Breast epithelium (tissue), 4 donors: ENCODE results near the gene SS18L1. TPM values are rescaled to one million over a fixed set of nuclear protein-coding genes. Genes with fewer than 3 reads are reported as not detected.

Experiments
- DNase-seq, 2 donors: peaks; one replicate each; pipeline ENCODE4 v3.0.0-alpha.2; 2019; ENCODE audit warnings: low spot score in 2 of 2
- H3K27ac ChIP-seq, 2 donors: fragments of 200-600 bp; sonication (generic) in 1 of 2; one replicate each; pipeline ENCODE4 v1.5.1; 2016 to 2019; ENCODE audit warnings: mild to moderate bottlenecking in 1 of 2
- H3K27me3 ChIP-seq, 2 donors: fragments of 200-600 bp; sonication (generic) in 1 of 2; one replicate each; pipeline versions ENCODE4 v1.5.1 to v1.6.0; 2017 to 2019; ENCODE audit warnings: control low read depth in 1 of 2, mild to moderate bottlenecking in 1 of 2
- H3K36me3 ChIP-seq: fragments of 200-600 bp; one replicate; pipeline ENCODE4 v1.5.1; 2019
- H3K4me1 ChIP-seq, 2 donors: fragments of 200-600 bp; sonication (generic); one replicate each; pipeline ENCODE4 v1.5.1; 2016 to 2019; ENCODE audit warnings: control low read depth in 1 of 2
- H3K4me3 ChIP-seq, 3 donors: fragments of 200-600 bp; sonication (generic); 1 replicate in 2 of 3; 2 replicates in 1 of 3; pipeline ENCODE4 v1.5.1; 2016 to 2019; ENCODE audit warnings: mild to moderate bottlenecking in 3 of 3, moderate library complexity in 2 of 3
- H3K9me3 ChIP-seq, 2 donors: fragments of 200-600 bp; sonication (generic) in 1 of 2; one replicate each; pipeline ENCODE4 v1.5.1; 2016 to 2019; ENCODE audit warnings: control low read depth in 1 of 2
- CTCF ChIP-seq, 3 donors: fragments of 450-650 bp; IDR thresholded peaks; one replicate each; pipeline ENCODE4 v1.5.1; 2016 to 2017; ENCODE audit warnings: antibody characterized with exemption in 3 of 3, mild to moderate bottlenecking in 3 of 3, moderate library complexity in 3 of 3
- POLR2A ChIP-seq: fragments of 450-650 bp; IDR thresholded peaks from one replicate; pipeline ENCODE4 v1.6.1; 2016; ENCODE audit warnings: antibody characterized with exemption, mild to moderate bottlenecking, moderate library complexity
- POLR2AphosphoS5 ChIP-seq, 3 donors: sonication (generic); formaldehyde crosslinking; IDR thresholded peaks; one replicate each; pipeline ENCODE4 v1.6.1; 2017; ENCODE audit warnings: antibody characterized with exemption in 3 of 3
- intact Hi-C: fragments of 100-400 bp; cut with DNase I; formaldehyde crosslinking; loops from one replicate; pipeline ENCODE4 v1.15.1; 2023; ENCODE audit warnings: low total_unique reads
- total RNA-seq, 3 donors: library from RNA; depleted of rRNA; stranded (reverse); fragments of >200 nt; gene quantifications; one replicate each; pipeline ENCODE4 v1.1.0, GENCODE V29; 2016

SS18L1 gene
- total RNA-seq, 3 donors from 2014 or later = 12.5 to 18.4 (median 14.4) TPM

- TF ChIP-seq CTCF (IDR thresholded peaks at IDR 0.05) = no peak
- no peak for TF ChIP-seq POLR2AphosphoS5 (IDR thresholded peaks at IDR 0.05)
- no peak for TF ChIP-seq POLR2A
- no peaks in the 10 kb centered on the region for H3K4me1 ChIP-seq
- H3K27ac ChIP-seq = no peak overlapping the region
- intact Hi-C loops = no loop called here
- no peak overlapping the region for H3K4me3 ChIP-seq
- H3K27me3 ChIP-seq = no peaks in the 10 kb centered on the region
- no peak for DNase-seq
- no peaks in the 10 kb centered on the region for H3K9me3 ChIP-seq
- H3K36me3 ChIP-seq = peaks cover 3% of the 10 kb centered on the region
Observed at GRCh38 chr20:62170536-62170935, 27.0 kb downstream of the SS18L1 start.

GRCh38 chr20:62171245-62171644 lies 27.7 kb downstream of the SS18L1 start:
- Histone ChIP-seq H3K27ac (no peak overlapping the region), H3K4me3 (no peak overlapping the region), H3K27me3 (no peaks in the 10 kb centered on the region), H3K9me3 (no peaks in the 10 kb centered on the region), H3K36me3 (no peaks in the 10 kb centered on the region), H3K4me1 (no peaks in the 10 kb centered on the region)
- intact Hi-C loops = no loop called here
- no peak for DNase-seq
- TF ChIP-seq CTCF (IDR thresholded peaks at IDR 0.05) (no peak), POLR2A (no peak), POLR2AphosphoS5 (IDR thresholded peaks at IDR 0.05) (no peak)

- no peaks in the 10 kb centered on the region for H3K36me3 ChIP-seq
- no peaks in the 10 kb centered on the region for H3K4me1 ChIP-seq
- no peak overlapping the region for H3K27ac ChIP-seq
- H3K9me3 ChIP-seq = no peaks in the 10 kb centered on the region
- no peak for DNase-seq
- intact Hi-C loops = no loop called here
- H3K27me3 ChIP-seq = no peaks in the 10 kb centered on the region
- no peak overlapping the region for H3K4me3 ChIP-seq
- TF ChIP-seq POLR2A (no peak), CTCF (IDR thresholded peaks at IDR 0.05) (no peak), POLR2AphosphoS5 (IDR thresholded peaks at IDR 0.05) (no peak)
Observed at GRCh38 chr20:62172666-62173065, 29.1 kb downstream of the SS18L1 start.

- intact Hi-C loops = no loop called here
- no peaks in the 10 kb centered on the region for H3K4me1 ChIP-seq
- no peaks in the 10 kb centered on the region for H3K27me3 ChIP-seq
- no peak for DNase-seq
- H3K27ac ChIP-seq = no peak overlapping the region
- no peaks in the 10 kb centered on the region for H3K9me3 ChIP-seq
- no peaks in the 10 kb centered on the region for H3K36me3 ChIP-seq
- TF ChIP-seq CTCF (IDR thresholded peaks at IDR 0.05) = no peak
- TF ChIP-seq POLR2AphosphoS5 (IDR thresholded peaks at IDR 0.05) = no peak
- no peak for TF ChIP-seq POLR2A
- H3K4me3 ChIP-seq = no peak overlapping the region
Observed at GRCh38 chr20:62174021-62174804, 30.6 kb downstream of the SS18L1 start.

GRCh38 chr20:62174870-62175624 lies 31.5 kb downstream of the SS18L1 start:
- TF ChIP-seq CTCF (IDR thresholded peaks at IDR 0.05) (no peak), POLR2A (no peak), POLR2AphosphoS5 (IDR thresholded peaks at IDR 0.05) (no peak)
- H3K4me1 ChIP-seq = no peaks in the 10 kb centered on the region
- H3K9me3 ChIP-seq = no peaks in the 10 kb centered on the region
- no peak overlapping the region for H3K4me3 ChIP-seq
- no peaks in the 10 kb centered on the region for H3K36me3 ChIP-seq
- no peak overlapping the region for H3K27ac ChIP-seq
- intact Hi-C loops = no loop called here
- H3K27me3 ChIP-seq = no peaks in the 10 kb centered on the region
- no peak for DNase-seq
